ENCODE results near the gene SRGAP2B. TPM values are rescaled to one million over a fixed set of nuclear protein-coding genes. Genes with fewer than 3 reads are reported as not detected.
"Not testable (repeated sequence)": the region's sequence is repeated elsewhere in the genome, so short reads cannot be mapped to it uniquely, and the experiment has no call there.

SRGAP2B gene
- total RNA-seq, 2 experiments from 2014 or later, result 14.4 to 15.7 TPM

DNA sequence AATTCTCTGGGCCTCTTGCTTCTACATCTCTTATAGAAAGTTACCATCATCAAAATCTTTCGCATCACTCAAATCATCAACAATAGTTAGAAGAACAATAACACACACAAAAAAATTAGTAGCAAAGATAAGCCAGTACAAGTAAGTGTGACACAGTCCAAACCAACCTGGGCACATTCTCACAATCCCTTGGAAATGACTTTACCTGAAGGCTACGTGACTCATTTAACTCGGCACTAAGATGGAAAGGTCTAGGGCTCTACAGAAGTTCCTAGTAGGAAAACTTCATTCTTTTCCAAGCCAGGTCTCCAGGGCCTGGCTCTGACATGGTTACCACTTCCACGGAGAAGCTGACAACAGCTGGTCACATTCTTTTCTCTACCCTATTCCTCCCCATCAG lies 41.7 kb downstream of the SRGAP2B start:
- H3K4me1 Mint-ChIP-seq (ENCODE audit: low read depth); H3K9me3 Mint-ChIP-seq; CTCF ChIA-PET; H3K36me3 Mint-ChIP-seq (ENCODE audit: low read depth); H3K4me3 Mint-ChIP-seq; ATAC-seq; DNase-seq; POLR2A ChIA-PET; H3K27ac Mint-ChIP-seq; H3K27me3 Mint-ChIP-seq; intact Hi-C loops (cut with micrococcal nuclease): not testable (repeated sequence)

GRCh38 chr1:145052019-145052776 lies 42.9 kb downstream of the SRGAP2B start:
- H3K9me3 Mint-ChIP-seq; DNase-seq; H3K36me3 Mint-ChIP-seq (ENCODE audit: low read depth); CTCF ChIA-PET; H3K27me3 Mint-ChIP-seq; POLR2A ChIA-PET; ATAC-seq; H3K4me3 Mint-ChIP-seq; H3K27ac Mint-ChIP-seq; intact Hi-C loops (cut with micrococcal nuclease); H3K4me1 Mint-ChIP-seq (ENCODE audit: low read depth): not testable (repeated sequence)

DNA sequence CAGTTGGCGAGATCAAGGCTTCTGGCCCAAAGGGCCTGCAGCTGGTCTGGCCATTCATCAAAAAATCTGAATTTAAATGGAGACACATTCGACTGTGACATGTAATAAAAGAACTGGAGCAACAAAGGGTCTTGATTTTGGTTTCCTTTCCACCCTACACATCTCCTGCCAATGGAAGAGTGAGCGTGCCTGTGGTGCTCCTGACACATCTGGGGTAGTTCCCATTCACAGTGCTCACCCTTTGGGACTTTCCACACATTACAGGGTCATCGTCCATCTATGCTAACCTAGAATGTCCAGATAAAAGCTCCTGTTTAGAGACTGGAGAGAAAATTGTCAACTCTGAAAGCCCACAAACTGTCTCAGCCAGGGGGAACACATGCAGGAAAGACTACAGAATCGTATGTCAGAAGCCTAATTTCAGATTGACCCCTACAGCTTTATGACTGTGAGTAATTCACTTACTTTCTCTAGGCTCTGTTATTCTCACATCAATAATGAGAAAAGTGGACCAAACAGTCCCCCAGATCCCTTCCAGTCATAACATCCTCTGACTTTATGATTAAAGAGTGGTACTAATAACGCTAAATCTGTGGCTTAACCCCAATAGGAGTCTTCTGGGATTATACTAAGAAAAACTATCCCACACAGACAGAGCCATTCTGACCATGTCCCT lies 46.8 kb downstream of the SRGAP2B start:
- intact Hi-C loops (cut with micrococcal nuclease); H3K36me3 Mint-ChIP-seq (ENCODE audit: low read depth); H3K27ac Mint-ChIP-seq; ATAC-seq; POLR2A ChIA-PET; H3K4me3 Mint-ChIP-seq; H3K27me3 Mint-ChIP-seq; CTCF ChIA-PET; DNase-seq; H3K9me3 Mint-ChIP-seq; H3K4me1 Mint-ChIP-seq (ENCODE audit: low read depth): not testable (repeated sequence)

GRCh38 chr1:145047553-145047952 lies 47.6 kb downstream of the SRGAP2B start:
- H3K27me3 Mint-ChIP-seq; H3K9me3 Mint-ChIP-seq; H3K4me1 Mint-ChIP-seq (ENCODE audit: low read depth); H3K4me3 Mint-ChIP-seq; intact Hi-C loops (cut with micrococcal nuclease); CTCF ChIA-PET; DNase-seq; POLR2A ChIA-PET; H3K27ac Mint-ChIP-seq; H3K36me3 Mint-ChIP-seq (ENCODE audit: low read depth): not testable (repeated sequence)
- peak; percentile 74 for ATAC-seq

DNA sequence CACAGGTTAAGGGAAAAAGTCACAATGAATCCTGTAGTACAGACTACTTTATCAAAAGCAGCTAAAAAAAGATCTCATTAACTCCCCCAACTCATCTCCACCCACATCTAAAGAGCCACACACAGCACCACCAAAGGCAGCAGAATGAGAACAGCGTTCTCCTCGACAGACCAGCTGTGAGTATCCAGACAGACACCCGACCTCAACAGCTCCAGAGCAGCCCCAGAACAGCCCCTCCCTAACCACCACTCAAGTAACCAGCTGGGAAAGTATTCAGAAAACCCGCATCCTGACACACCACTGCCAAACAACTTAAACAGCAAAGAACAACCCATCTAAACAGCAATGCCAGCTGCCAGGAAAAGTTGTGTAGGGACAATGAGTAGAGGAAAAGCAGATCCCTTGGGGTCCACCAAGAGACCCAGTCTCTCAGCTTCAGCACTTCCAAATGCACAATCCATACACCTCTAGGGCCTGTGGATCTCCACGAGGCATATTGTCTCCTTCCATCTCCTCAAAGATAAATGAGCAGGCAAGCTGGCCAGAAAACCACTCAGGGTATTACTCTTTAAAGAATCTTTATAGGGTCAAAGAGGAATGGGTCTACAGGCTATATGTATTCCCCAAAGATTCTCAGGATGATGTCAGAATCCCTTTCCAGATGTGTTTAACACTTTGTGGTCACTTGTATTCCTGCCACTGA lies 49.4 kb downstream of the SRGAP2B start:
- H3K27ac Mint-ChIP-seq; H3K4me1 Mint-ChIP-seq (ENCODE audit: low read depth); POLR2A ChIA-PET; DNase-seq; H3K36me3 Mint-ChIP-seq (ENCODE audit: low read depth); H3K9me3 Mint-ChIP-seq; H3K27me3 Mint-ChIP-seq; H3K4me3 Mint-ChIP-seq; ATAC-seq; CTCF ChIA-PET; intact Hi-C loops (cut with micrococcal nuclease): not testable (repeated sequence)

GRCh38 chr1:145041519-145041918 lies 53.6 kb downstream of the SRGAP2B start:
- ATAC-seq (peak; percentile 94), DNase-seq (peak; percentile 2)
- H3K4me1 Mint-ChIP-seq (ENCODE audit: low read depth); intact Hi-C loops (cut with micrococcal nuclease); H3K9me3 Mint-ChIP-seq; H3K36me3 Mint-ChIP-seq (ENCODE audit: low read depth); H3K27ac Mint-ChIP-seq; CTCF ChIA-PET; H3K27me3 Mint-ChIP-seq; H3K4me3 Mint-ChIP-seq; POLR2A ChIA-PET: not testable (repeated sequence)

DNA sequence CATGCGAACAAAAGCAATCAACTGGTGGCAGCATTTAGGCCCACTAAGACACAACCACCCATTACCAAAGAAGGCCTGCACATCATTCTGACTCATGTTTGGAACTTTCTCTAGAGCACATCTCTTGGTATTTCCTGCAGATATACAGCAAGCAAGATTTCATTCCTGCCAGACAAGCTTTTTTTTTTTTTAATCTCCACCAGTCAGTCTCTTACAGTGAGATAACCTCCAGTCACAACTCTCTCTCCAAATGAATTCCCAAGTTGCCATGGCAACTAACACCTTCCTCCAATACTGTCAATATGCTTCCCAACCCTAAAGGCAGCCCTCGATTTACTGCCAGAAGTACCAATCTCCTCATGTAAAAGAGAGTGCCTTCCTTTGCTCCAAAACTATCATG lies 59.1 kb downstream of the SRGAP2B start:
- H3K4me1 Mint-ChIP-seq (ENCODE audit: low read depth); H3K27me3 Mint-ChIP-seq; H3K4me3 Mint-ChIP-seq; DNase-seq; H3K36me3 Mint-ChIP-seq (ENCODE audit: low read depth); ATAC-seq; H3K27ac Mint-ChIP-seq; H3K9me3 Mint-ChIP-seq; intact Hi-C loops (cut with micrococcal nuclease); POLR2A ChIA-PET; CTCF ChIA-PET: not testable (repeated sequence)

GRCh38 chr1:145033523-145033922 lies 61.6 kb downstream of the SRGAP2B start:
- H3K27me3 Mint-ChIP-seq; H3K9me3 Mint-ChIP-seq; POLR2A ChIA-PET; intact Hi-C loops (cut with micrococcal nuclease); H3K36me3 Mint-ChIP-seq (ENCODE audit: low read depth); H3K4me1 Mint-ChIP-seq (ENCODE audit: low read depth); H3K27ac Mint-ChIP-seq; CTCF ChIA-PET; DNase-seq; ATAC-seq; H3K4me3 Mint-ChIP-seq: not testable (repeated sequence)

DNA sequence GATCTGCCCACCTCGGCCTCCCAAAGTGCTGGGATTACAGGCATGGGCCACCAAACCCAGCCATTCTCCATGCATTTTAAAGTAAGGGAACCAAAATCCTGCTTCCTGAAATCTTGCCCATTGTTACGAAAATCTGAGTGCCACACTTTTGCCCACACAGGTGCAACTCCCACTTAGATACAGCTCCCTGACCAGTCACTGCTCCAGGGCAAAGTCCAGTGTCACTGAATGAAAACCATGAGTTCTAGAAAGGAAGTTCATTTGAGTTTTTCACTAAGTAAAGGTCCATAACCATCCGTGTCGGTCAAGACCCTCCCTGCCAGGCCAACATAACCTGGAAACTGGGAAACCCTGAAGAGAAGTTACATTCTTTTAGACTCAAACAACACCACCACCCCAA lies 67.9 kb downstream of the SRGAP2B start:
- H3K27ac Mint-ChIP-seq; H3K9me3 Mint-ChIP-seq; H3K27me3 Mint-ChIP-seq; H3K4me3 Mint-ChIP-seq; CTCF ChIA-PET; POLR2A ChIA-PET; ATAC-seq; H3K36me3 Mint-ChIP-seq (ENCODE audit: low read depth); H3K4me1 Mint-ChIP-seq (ENCODE audit: low read depth); DNase-seq; intact Hi-C loops (cut with micrococcal nuclease): not testable (repeated sequence)

GRCh38 chr1:145025286-145025685 lies 69.8 kb downstream of the SRGAP2B start:
- H3K4me3 Mint-ChIP-seq; H3K9me3 Mint-ChIP-seq; H3K4me1 Mint-ChIP-seq (ENCODE audit: low read depth); DNase-seq; ATAC-seq; CTCF ChIA-PET; H3K36me3 Mint-ChIP-seq (ENCODE audit: low read depth); H3K27ac Mint-ChIP-seq; POLR2A ChIA-PET; H3K27me3 Mint-ChIP-seq; intact Hi-C loops (cut with micrococcal nuclease): not testable (repeated sequence)

DNA sequence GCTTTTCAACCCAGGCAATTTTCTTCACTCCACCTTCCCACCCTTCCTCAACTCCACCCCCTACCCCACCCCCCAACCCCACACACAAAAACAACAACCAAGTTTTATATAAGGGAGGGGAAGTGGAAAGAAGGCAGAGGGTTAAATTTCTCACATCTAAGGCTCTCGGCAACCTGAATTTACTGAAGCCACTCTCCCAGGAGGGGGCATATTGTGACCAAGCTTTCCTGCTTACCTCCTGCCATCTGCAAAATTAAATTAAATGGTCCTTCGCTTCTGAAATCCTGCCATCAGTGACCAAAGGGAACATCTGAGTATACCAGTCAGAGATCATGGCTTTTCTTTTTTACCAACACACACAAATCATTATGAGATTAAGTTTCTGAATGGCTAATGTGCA lies 72.9 kb downstream of the SRGAP2B start:
- intact Hi-C loops (cut with micrococcal nuclease); H3K27ac Mint-ChIP-seq; POLR2A ChIA-PET; H3K9me3 Mint-ChIP-seq; H3K36me3 Mint-ChIP-seq (ENCODE audit: low read depth); CTCF ChIA-PET; H3K4me1 Mint-ChIP-seq (ENCODE audit: low read depth); H3K27me3 Mint-ChIP-seq; H3K4me3 Mint-ChIP-seq; ATAC-seq; DNase-seq: not testable (repeated sequence)

GRCh38 chr1:145021749-145022148 lies 73.4 kb downstream of the SRGAP2B start:
- H3K27me3 Mint-ChIP-seq; H3K27ac Mint-ChIP-seq; H3K9me3 Mint-ChIP-seq; DNase-seq; CTCF ChIA-PET; H3K4me3 Mint-ChIP-seq; intact Hi-C loops (cut with micrococcal nuclease); H3K36me3 Mint-ChIP-seq (ENCODE audit: low read depth); POLR2A ChIA-PET; H3K4me1 Mint-ChIP-seq (ENCODE audit: low read depth); ATAC-seq: not testable (repeated sequence)
